Measurements from ENCODE around the gene NPR2.
A peak's percentile ranks its signal among the peaks of the same experiment; 100 is the strongest.

NPR2 gene

DNA sequence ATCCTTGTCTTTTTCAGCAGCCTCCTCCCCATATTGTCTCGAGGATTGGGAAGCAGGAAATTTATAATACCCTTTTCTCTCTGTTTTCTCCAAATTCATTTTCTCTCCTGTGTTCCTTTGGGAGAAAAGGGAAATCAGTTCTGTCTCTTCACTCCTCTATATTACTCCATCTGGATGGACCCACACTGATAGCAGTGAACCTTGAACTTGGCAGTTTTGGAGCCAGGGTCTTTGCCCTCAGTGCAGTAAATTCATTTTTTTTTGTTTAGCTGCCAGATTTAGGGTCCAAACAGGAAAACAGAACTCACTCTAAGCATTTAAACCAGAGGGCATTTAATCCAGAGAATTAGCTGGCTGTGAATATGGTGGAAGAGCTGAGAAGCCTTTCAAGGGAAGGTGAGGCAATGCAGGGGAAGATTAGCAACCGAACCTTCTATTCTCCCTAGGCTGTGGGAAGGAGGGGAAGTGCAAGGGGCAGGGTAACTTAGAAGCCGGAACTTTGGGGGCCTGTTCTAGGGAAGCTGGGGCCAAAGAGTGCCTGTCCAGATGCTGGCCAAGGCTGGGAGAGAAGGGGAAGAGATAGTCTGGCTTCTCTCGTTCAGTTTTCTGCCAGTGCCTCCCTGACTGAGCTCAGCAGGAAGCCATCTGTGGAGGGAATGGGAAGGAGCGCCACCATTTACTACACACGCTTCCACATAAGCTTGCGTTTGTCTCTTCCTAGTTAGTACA lies 16.3 kb upstream of the NPR2 start:
- in situ Hi-C loops (cut with MboI; ENCODE audit: low sequenced_read_pairs), result no loop called here

DNA sequence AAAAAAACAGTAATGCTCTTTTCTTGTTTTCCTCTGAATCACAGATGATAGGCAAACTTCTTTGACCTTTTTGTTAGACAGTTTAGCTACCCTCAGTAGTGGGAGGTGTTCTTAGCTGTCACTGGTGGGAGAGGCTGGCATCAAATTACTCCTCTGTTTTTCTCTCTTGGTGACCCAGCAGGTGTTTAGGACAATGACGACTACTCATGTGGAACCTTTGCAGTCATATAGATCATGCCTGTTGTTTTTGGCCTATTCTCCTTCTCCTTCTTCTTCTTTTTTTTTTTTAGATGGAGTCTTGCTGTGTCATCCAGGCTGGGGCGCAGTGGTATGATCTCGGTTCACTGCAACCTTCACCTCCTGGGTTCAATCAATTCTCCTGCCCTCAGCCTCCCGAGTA lies 15.4 kb upstream of the NPR2 start:
- in situ Hi-C loops (cut with MboI; ENCODE audit: low sequenced_read_pairs), result no loop called here

More for the DNA sequence above, 16.3 kb upstream of the NPR2 start:
- Histone ChIP-seq H3K36me3 (replicated peaks) (no peaks in the 10 kb centered on the region; the same call in 1 of the 2 replicates), H3K27me3 (ENCODE audit: low read depth) (no peaks in the 10 kb centered on the region), H3K4me3 (no peak overlapping the region), H3K9me3 (no peaks in the 10 kb centered on the region), H3K4me1 (peaks cover 37% of the 10 kb centered on the region)
- peak; percentile 35 to 42 for DNase-seq (ENCODE audit: low spot score in 2 of 2)

DNA sequence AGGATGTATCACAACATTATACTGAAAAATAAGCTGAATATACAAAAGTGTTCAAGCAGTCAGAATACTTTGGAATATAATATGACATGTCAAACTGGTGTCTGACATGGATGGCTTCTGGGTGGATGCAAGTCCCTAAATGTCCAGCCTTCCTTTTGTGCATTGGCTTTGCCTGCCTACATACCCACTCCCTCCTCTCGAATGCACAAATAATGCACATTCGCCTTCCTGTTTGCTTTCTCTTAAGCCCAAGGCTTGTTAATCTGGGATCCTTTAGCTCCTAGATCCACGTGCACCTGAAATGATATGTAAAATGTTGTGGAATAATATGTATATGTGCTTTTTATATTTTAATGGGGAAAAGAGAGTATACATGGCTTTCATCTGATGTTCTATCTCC lies 12.9 kb upstream of the NPR2 start:
- DNase-seq (ENCODE audit: low spot score in 2 of 2), result no peak
- Histone ChIP-seq H3K36me3 (replicated peaks) (no peaks in the 10 kb centered on the region), H3K4me3 (no peak overlapping the region), H3K27me3 (ENCODE audit: low read depth) (no peaks in the 10 kb centered on the region), H3K4me1 (peaks cover 22% of the 10 kb centered on the region), H3K9me3 (no peaks in the 10 kb centered on the region)
- in situ Hi-C loops (cut with MboI; ENCODE audit: low sequenced_read_pairs), result no loop called here

More for the DNA sequence above, 15.4 kb upstream of the NPR2 start:
- Histone ChIP-seq H3K4me3 (no peak overlapping the region), H3K27me3 (ENCODE audit: low read depth) (no peaks in the 10 kb centered on the region), H3K4me1 (peaks cover 34% of the 10 kb centered on the region), H3K36me3 (replicated peaks) (no peaks in the 10 kb centered on the region; the same call in 1 of the 2 replicates), H3K9me3 (no peaks in the 10 kb centered on the region)
- DNase-seq (ENCODE audit: low spot score in 2 of 2), result peak; percentile 40 to 50

DNA sequence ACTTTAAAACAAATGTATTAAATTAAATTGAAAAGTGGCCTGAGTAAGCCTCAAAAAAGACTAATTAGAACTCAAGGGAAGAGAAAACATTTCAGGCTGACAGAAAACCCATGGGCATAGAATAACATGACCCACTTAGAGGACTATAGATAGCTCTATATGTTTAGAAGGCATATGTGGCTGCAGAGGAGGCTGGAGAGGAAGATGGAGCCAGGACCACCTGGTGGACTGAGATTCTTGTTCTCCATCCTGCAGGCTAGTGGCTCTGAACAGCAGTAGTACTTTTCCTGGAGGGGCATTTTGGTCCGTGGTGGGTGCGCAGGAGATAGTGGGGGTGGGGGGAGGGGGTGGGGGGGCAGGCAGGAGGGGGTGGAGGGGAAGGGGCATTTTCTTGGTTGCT lies 10.3 kb upstream of the NPR2 start:
- DNase-seq (ENCODE audit: low spot score in 2 of 2), result no peak
- Histone ChIP-seq H3K4me3 (no peak overlapping the region), H3K4me1 (peaks cover 6% of the 10 kb centered on the region), H3K27me3 (ENCODE audit: low read depth) (no peaks in the 10 kb centered on the region), H3K36me3 (replicated peaks) (no peaks in the 10 kb centered on the region), H3K9me3 (no peaks in the 10 kb centered on the region)
- in situ Hi-C loops (cut with MboI; ENCODE audit: low sequenced_read_pairs), result no loop called here

DNA sequence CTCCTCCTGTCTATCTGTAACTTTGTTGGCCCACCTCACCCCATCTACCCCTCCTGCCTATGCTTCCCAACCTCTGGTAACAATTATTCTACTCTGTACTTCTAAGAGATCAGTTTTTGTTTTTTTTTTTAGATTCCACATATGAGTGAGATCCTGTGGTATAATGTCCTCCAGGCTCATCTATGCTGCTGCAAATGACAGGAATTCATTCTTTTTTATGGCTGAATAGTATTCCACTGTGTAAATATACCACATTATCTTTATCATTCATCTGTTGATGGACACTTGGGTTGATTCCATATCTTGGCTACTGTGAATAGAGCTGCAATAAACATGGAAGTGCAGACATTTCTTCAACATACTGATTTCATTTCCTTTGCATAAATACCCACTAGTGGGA lies 8.0 kb upstream of the NPR2 start:
- in situ Hi-C loops (cut with MboI; ENCODE audit: low sequenced_read_pairs), result no loop called here
- Histone ChIP-seq H3K4me1 (peaks cover 2% of the 10 kb centered on the region; the same call in 1 of the 2 replicates), H3K4me3 (no peak overlapping the region), H3K36me3 (replicated peaks) (no peaks in the 10 kb centered on the region; the same call in 1 of the 2 replicates), H3K27me3 (ENCODE audit: low read depth) (no peaks in the 10 kb centered on the region), H3K9me3 (no peaks in the 10 kb centered on the region)
- no peak for DNase-seq (ENCODE audit: low spot score in 2 of 2)

DNA sequence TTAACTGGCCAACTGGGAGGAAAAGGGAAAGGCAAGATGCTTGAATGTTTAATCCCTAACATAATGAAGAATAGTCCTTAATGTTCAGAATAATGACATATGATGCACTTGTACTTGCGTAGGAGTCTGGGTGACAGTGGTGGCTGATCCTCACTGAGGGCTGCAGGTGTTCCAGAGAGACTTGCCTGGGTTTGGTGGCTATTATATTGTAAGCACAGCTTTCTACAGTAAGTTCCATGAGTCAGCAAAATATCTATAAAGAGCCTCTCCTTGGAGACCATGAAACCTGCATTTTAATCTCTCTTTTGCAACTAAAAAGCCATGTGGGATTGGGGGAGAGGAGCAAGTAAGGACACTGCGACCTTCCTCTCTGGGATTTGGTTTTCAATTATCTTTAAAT lies 1.9 kb upstream of the NPR2 start:
- peaks cover 9% of the 10 kb centered on the region for H3K36me3 ChIP-seq (replicated peaks)
- in situ Hi-C loops (cut with MboI; ENCODE audit: low sequenced_read_pairs), result no loop called here
- DNase-seq (ENCODE audit: low spot score in 2 of 2), result peak; percentile 76 to 93
- H3K9me3 ChIP-seq, result no peaks in the 10 kb centered on the region
- no peak overlapping the region for H3K4me3 ChIP-seq
- H3K4me1 ChIP-seq, result peaks cover 26% of the 10 kb centered on the region
- no peaks in the 10 kb centered on the region for H3K27me3 ChIP-seq (ENCODE audit: low read depth)

DNA sequence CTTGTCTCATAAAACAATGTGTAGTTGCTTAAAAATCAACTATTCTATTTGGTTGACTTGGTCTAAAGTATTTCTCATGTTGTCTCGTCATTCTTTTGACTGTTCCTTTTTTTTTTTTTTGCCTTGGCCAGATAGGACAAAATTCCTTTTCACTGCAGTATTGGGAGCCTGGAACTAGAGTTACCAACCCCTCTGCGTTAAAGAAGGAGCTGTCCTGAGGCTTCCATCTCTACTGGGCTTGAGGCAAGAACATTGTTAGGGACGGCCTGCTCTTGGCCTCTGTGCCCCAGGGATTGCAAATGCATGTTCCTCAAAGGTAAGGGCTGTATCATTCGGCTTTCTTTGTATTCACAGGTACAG lies 1.4 kb upstream of the NPR2 start:
- Histone ChIP-seq H3K4me3 (no peak overlapping the region), H3K36me3 (replicated peaks) (peaks cover 9% of the 10 kb centered on the region), H3K27me3 (ENCODE audit: low read depth) (no peaks in the 10 kb centered on the region), H3K9me3 (no peaks in the 10 kb centered on the region), H3K4me1 (peaks cover 26% of the 10 kb centered on the region)
- DNase-seq (ENCODE audit: low spot score in 2 of 2), result no peak
- in situ Hi-C loops (cut with MboI; ENCODE audit: low sequenced_read_pairs), result loop anchor here (5.0 kb wide), 1 partner anchor 92 kb away; no protein-coding TSS in a partner anchor

DNA sequence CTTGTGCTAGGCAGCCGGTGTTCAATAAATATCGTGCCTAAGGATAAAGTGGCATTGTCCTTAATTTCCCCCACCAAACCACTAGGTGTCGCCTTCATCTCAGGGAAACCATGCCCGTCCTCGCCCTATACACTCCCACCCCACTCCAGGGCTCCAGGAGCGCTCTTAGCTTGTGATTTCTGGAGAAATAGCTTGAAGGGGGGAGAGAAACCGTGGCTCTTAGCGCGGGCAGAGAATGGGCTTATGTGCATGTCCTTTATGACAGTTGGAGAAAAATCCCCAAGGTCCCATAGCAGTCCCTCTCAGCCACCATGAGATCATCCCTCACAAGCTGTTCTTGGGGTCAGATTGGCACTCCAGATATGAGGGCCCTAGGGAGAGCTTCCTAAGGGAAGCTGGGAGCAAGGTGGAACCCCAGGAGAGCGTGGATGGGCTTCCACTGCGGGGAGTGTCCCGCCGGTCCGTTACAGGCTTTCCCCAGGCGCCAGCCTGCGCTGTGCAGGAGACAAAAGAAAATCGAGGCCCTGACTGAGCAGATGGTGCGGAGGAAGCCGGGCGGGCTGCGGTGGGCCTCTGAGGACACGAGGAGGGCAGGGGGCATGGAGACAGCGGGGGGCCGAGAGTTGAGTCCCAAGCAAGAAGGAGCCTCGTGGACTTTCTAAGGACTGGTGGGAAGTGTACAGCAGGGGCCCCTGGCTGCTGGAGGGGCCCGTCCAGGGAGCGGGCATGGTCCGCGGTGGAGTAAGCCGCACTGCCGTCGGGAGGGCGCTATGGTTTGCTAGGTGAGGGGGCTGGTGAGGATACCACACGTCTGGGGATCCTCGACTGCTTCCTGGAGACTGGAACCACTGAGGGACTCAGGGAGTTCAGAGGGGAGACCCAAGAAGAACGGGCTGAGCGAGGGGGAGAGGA lies 750 bp upstream of the NPR2 start:
- H3K27me3 ChIP-seq (ENCODE audit: low read depth), result no peaks in the 10 kb centered on the region
- no peak overlapping the region for H3K4me3 ChIP-seq
- in situ Hi-C loops (cut with MboI; ENCODE audit: low sequenced_read_pairs), result loop anchor here (5.0 kb wide), 1 partner anchor 92 kb away; no protein-coding TSS in a partner anchor
- peak; percentile 76 to 84 for DNase-seq (ENCODE audit: low spot score in 2 of 2)
- H3K9me3 ChIP-seq, result no peaks in the 10 kb centered on the region
- H3K4me1 ChIP-seq, result peaks cover 26% of the 10 kb centered on the region
- H3K36me3 ChIP-seq (replicated peaks), result peaks cover 9% of the 10 kb centered on the region

DNA sequence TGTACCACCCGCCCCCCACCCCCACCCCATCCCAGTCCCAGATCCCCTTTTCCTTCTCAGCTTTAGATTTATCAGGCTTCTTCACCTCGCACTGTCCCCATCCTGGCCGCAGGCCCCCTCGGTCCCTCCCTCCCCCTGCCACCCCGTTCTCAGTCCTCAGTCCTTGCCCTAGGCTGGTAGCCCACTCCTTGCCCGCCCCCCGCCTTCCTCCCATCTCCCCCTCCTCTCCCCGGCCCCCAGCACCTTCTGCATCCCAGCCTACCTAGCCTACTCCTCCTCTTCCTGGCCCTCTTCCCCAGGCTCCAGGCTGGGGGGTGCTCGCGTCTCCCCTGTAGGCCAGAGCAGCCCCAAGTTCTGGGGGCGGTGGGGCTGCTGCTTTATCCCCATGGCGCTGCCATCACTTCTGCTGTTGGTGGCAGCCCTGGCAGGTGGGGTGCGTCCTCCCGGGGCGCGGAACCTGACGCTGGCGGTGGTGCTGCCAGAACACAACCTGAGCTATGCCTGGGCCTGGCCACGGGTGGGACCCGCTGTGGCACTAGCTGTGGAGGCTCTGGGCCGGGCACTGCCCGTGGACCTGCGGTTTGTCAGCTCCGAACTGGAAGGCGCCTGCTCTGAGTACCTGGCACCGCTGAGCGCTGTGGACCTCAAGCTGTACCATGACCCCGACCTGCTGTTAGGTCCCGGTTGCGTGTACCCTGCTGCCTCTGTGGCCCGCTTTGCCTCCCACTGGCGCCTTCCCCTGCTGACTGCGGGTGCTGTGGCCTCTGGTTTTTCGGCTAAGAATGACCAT lies 828 bp downstream of the NPR2 start:
- Histone ChIP-seq H3K27me3 (ENCODE audit: low read depth) (no peaks in the 10 kb centered on the region), H3K4me3 (no peak overlapping the region), H3K36me3 (replicated peaks) (peaks cover 9% of the 10 kb centered on the region), H3K4me1 (peaks cover 26% of the 10 kb centered on the region), H3K9me3 (no peaks in the 10 kb centered on the region)
- in situ Hi-C loops (cut with MboI; ENCODE audit: low sequenced_read_pairs), result loop anchor here (5.0 kb wide), 1 partner anchor 90 kb away; no protein-coding TSS in a partner anchor
- DNase-seq (ENCODE audit: low spot score in 2 of 2), result no peak

DNA sequence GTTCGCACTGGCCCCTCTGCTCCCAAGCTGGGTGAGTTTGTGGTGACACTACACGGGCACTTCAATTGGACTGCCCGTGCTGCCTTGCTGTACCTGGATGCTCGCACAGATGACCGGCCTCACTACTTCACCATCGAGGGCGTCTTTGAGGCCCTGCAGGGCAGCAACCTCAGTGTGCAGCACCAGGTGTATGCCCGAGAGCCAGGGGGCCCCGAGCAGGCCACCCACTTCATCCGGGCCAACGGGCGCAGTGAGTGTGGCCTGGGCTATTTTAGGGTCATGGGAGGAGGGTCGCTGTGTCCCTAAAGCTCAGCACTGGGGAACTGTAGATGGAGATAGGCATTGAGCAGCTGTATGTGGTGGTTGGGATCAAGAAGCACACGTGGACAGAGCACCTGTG lies 1.4 kb downstream of the NPR2 start:
- no peak for DNase-seq (ENCODE audit: low spot score in 2 of 2)
- Histone ChIP-seq H3K4me1 (peaks cover 26% of the 10 kb centered on the region), H3K4me3 (no peak overlapping the region), H3K36me3 (replicated peaks) (peaks cover 9% of the 10 kb centered on the region), H3K27me3 (ENCODE audit: low read depth) (no peaks in the 10 kb centered on the region), H3K9me3 (no peaks in the 10 kb centered on the region)
- in situ Hi-C loops (cut with MboI; ENCODE audit: low sequenced_read_pairs), result loop anchor here (5.0 kb wide), 1 partner anchor 89 kb away; no protein-coding TSS in a partner anchor

DNA sequence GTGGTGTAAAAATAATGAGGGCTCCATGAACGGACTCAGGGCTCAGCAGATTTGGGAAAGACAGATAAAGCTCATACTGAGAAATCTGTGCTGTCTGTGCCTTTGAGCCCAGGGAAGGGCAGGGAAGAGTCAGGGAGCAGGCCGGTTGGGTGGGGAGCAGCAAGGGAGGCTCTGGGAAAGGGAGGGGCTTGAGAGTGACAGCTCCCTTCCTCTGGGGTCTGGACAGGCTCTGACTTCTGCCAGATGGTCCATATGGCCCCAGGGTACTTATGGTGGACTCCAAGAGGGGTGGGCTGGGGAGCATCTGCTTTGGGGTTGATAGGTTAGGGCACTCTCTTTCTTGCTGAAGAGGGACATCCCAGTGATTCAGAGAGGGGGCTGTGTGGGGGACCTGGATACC lies 2.1 kb downstream of the NPR2 start:
- H3K36me3 ChIP-seq (replicated peaks), result peaks cover 9% of the 10 kb centered on the region
- H3K4me1 ChIP-seq, result peaks cover 24% of the 10 kb centered on the region
- no peak overlapping the region for H3K4me3 ChIP-seq
- no peak for DNase-seq (ENCODE audit: low spot score in 2 of 2)
- no peaks in the 10 kb centered on the region for H3K9me3 ChIP-seq
- in situ Hi-C loops (cut with MboI; ENCODE audit: low sequenced_read_pairs), result loop anchor here (5.0 kb wide), 1 partner anchor 89 kb away; no protein-coding TSS in a partner anchor
- H3K27me3 ChIP-seq (ENCODE audit: low read depth), result no peaks in the 10 kb centered on the region

DNA sequence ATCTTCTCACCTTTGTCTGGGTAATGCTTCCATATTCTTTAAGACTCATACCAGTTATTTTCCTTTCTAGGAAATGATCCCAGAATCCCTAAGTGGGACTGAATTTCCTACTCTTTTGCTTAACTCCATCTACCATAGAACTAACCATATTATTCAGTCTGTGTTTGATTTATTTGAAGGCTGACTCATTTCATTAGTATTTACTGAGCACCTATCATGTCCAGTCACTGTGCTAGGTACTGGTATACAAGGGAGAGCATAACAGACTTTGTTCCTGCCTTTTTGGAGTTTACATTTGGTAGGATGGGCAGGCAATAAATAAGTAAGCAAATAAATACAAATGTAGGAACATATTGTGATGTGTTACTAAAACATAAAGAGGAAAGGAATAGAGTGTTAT lies 4.3 kb downstream of the NPR2 start:
- peaks cover 3% of the 10 kb centered on the region for H3K4me1 ChIP-seq
- no peak overlapping the region for H3K4me3 ChIP-seq
- in situ Hi-C loops (cut with MboI; ENCODE audit: low sequenced_read_pairs), result no loop called here

DNA sequence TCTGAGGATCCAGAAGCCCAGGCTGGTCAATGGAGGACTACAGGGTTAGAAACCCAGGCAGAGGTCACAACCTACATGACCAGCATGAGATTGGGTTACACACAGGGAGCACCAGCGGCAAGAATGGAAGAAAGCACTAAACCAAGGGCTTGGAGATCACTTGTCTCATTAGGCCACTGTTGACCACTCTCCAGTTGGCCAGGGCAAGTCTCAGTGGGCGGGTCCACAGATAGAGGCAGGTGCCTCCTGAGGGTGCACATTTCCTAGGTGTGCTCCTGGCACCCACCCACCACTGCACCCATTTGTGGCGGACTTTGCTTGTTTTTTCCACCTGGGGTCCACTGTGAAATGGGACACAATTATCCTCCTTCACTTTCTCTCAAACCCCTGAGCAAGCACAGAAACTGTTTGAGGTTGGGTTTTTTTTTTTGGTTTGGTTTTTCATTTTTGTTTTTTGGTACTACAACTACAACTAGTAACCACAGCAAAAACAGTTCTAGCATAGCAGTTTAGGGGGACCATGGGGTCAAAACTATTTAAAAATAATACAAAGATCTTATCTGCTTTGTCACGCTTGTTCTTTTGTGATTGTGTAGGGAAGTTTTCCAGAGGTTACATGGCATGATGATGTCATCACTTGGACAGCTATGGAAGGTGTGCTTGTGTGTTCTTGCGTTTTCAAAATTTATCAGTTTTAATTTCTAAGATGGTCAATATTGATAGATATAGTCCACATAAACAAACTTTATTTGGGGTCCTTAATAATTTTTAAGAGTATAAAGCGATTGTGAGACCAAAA lies 6.1 kb downstream of the NPR2 start:
- H3K4me3 ChIP-seq, result no peak overlapping the region
- no peaks in the 10 kb centered on the region for H3K27me3 ChIP-seq (ENCODE audit: low read depth)
- no peaks in the 10 kb centered on the region for H3K4me1 ChIP-seq
- H3K36me3 ChIP-seq (replicated peaks), result peaks cover 12% of the 10 kb centered on the region
- no peaks in the 10 kb centered on the region for H3K9me3 ChIP-seq
- DNase-seq (ENCODE audit: low spot score in 2 of 2), result no peak
- in situ Hi-C loops (cut with MboI; ENCODE audit: low sequenced_read_pairs), result no loop called here

More for the DNA sequence above, 4.3 kb downstream of the NPR2 start:
- Histone ChIP-seq H3K27me3 (ENCODE audit: low read depth) (no peaks in the 10 kb centered on the region), H3K36me3 (replicated peaks) (peaks cover 6% of the 10 kb centered on the region), H3K9me3 (no peaks in the 10 kb centered on the region)
- DNase-seq (ENCODE audit: low spot score in 2 of 2), result no peak

Measured in HAP-1 (cell line).